RWPE2 (cell line): Measurements from ENCODE around the gene DYDC1.

Experiments used
- ATAC-seq: fragments of 200-7000 bp; cut with Tn5 transposase; 3 replicates; pipeline ENCODE4 v1.9.1; 2021; ENCODE audit warnings: low read depth
- DNase-seq: peaks from one replicate; pipeline ENCODE4 v3.0.0-alpha.2; 2020; ENCODE audit warnings: low spot score
- H3K27ac ChIP-seq: fragments of 450-650 bp; 2 replicates; pipeline ENCODE4 v1.5.1; 2017; ENCODE audit warnings: mild to moderate bottlenecking; ENCODE audit not compliant: poor library complexity, severe bottlenecking
- H3K27me3 ChIP-seq: fragments of 250-450 bp; sonication (Bioruptor Pico); 2 replicates; pipeline ENCODE4 v1.5.1; 2021; ENCODE audit warnings: mild to moderate bottlenecking, moderate library complexity; ENCODE audit not compliant: insufficient read depth, poor library complexity, severe bottlenecking
- H3K36me3 ChIP-seq: fragments of 250-450 bp; sonication (Bioruptor Pico); 2 replicates; pipeline ENCODE4 v1.5.1; 2020; ENCODE audit warnings: low read depth, mild to moderate bottlenecking, moderate library complexity
- H3K4me1 ChIP-seq: fragments of 250-450 bp; sonication (Bioruptor Pico); 2 replicates; pipeline ENCODE4 v1.5.1; 2021; ENCODE audit warnings: mild to moderate bottlenecking, moderate library complexity; ENCODE audit not compliant: insufficient read depth, poor library complexity, severe bottlenecking
- H3K4me3 ChIP-seq: fragments of 250-450 bp; sonication (Bioruptor Pico); 2 replicates; pipeline ENCODE4 v1.5.1; 2021; ENCODE audit warnings: mild to moderate bottlenecking, moderate library complexity; ENCODE audit not compliant: severe bottlenecking
- H3K9me3 ChIP-seq: fragments of 250-450 bp; sonication (Bioruptor Pico); 2 replicates; pipeline ENCODE4 v1.5.1; 2021; ENCODE audit warnings: mild to moderate bottlenecking, moderate library complexity; ENCODE audit not compliant: severe bottlenecking
- TF ChIP-seq, protein P1 (sequence below): fragments of 450-650 bp; IDR thresholded peaks from one replicate; pipeline ENCODE4 v1.5.1; 2017; ENCODE audit warnings: mild to moderate bottlenecking, moderate library complexity; ENCODE audit not compliant: poor library complexity, severe bottlenecking

DYDC1 gene

DNA sequence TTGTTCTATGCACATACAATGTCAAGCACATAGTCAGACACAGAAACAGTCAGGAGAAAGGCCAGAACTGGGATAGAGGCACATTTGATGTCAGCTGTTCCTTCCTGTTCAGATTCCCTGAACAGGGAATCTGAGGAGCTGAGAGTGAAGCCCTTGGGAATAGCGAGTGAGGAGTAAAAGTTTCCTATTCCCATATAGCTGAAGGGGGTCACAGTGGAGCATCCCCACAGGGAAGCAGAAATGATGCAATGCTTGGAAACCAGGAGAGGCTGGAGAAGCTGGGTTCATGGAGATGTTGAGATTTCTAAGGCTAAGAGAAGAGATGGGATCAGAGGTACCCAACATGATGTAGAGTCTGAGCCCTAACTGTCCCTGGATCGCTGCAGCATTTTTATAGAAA, 40.5 kb upstream of the DYDC1 start:
- Histone ChIP-seq H3K9me3 (no peaks in the 10 kb centered on the region), H3K4me3 (no peak overlapping the region), H3K27me3 (no peaks in the 10 kb centered on the region), H3K27ac (no peak overlapping the region), H3K36me3 (no peaks in the 10 kb centered on the region), H3K4me1 (no peaks in the 10 kb centered on the region)
- ATAC-seq (no peak), DNase-seq (no peak)
- TF ChIP-seq, protein P1, sequence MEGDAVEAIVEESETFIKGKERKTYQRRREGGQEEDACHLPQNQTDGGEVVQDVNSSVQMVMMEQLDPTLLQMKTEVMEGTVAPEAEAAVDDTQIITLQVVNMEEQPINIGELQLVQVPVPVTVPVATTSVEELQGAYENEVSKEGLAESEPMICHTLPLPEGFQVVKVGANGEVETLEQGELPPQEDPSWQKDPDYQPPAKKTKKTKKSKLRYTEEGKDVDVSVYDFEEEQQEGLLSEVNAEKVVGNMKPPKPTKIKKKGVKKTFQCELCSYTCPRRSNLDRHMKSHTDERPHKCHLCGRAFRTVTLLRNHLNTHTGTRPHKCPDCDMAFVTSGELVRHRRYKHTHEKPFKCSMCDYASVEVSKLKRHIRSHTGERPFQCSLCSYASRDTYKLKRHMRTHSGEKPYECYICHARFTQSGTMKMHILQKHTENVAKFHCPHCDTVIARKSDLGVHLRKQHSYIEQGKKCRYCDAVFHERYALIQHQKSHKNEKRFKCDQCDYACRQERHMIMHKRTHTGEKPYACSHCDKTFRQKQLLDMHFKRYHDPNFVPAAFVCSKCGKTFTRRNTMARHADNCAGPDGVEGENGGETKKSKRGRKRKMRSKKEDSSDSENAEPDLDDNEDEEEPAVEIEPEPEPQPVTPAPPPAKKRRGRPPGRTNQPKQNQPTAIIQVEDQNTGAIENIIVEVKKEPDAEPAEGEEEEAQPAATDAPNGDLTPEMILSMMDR: no peak

DNA sequence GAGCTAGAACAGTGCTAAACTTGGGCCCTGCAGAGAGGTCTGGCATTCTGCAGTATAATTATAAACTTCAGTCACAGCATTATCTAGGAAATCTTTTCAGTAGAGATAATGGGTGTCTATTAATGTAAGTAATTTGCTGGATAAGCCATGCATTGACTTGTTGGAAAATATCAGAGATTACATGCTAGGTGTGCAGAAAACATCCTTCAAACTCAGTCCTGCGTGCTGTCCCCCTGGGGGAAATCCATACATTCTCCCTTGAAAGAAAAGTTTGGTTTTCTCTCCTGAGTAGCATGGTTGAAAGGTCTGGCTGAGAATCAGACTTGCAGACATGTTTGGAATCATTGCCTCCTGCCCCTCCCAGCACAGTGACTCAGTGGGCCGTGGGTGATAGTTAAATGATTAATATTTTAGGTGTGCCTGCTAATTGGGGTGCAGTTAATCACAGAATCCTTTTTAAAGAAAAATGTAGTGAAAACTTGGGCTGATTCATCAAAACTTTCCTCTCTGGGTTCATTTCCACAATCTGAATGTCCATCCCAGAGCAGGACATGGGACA, 37.9 kb upstream of the DYDC1 start:
- no peaks in the 10 kb centered on the region for H3K9me3 ChIP-seq
- no peak for ATAC-seq
- H3K27ac ChIP-seq: no peak overlapping the region
- H3K27me3 ChIP-seq: no peaks in the 10 kb centered on the region
- H3K4me1 ChIP-seq: no peaks in the 10 kb centered on the region
- DNase-seq: no peak
- TF ChIP-seq, protein P1: no peak
- no peaks in the 10 kb centered on the region for H3K36me3 ChIP-seq
- H3K4me3 ChIP-seq: no peak overlapping the region

DNA sequence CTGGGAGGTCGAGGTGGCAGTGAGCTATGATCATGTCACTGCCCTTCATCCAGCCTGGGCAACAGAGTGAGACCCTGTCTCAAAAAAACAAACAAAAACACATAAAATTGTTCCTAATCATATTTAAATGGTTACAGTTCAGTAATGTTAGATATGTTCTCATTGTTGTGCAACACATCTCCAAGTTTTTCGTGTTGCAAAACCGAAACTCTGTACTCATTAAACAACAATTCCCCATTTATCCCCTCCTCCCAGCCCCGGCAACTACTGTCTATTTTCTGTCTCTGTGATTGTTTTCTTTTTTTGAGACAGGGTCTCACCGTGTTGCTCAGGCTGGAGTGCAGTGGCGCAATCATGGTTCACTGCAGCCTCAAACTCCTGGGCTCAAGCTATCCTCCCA, 35.7 kb upstream of the DYDC1 start:
- ATAC-seq: no peak
- TF ChIP-seq, protein P1: no peak
- H3K27me3 ChIP-seq: no peaks in the 10 kb centered on the region
- no peaks in the 10 kb centered on the region for H3K36me3 ChIP-seq
- no peaks in the 10 kb centered on the region for H3K4me1 ChIP-seq
- no peak overlapping the region for H3K27ac ChIP-seq
- DNase-seq: no peak
- H3K4me3 ChIP-seq: no peak overlapping the region
- no peaks in the 10 kb centered on the region for H3K9me3 ChIP-seq

DNA sequence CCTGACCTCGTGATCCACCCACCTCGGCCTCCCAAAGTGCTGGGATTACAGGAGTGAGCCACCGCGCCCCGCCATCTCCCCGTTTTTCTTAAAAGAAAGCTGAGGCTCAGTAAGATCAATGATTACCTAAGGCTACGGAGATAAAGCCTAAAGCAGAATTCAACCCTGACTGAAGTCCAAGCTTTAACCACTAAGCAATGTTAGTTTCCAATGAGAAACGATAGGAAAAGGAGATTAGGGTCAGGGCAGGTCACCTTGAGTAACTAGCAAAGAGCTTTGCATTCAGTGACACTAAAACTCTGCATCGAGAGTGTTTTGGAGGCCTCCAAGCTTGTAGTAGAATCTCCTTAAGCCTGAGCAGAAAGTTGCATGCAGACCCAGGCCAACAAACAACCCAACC, 34.2 kb upstream of the DYDC1 start:
- no peak overlapping the region for H3K27ac ChIP-seq
- no peak overlapping the region for H3K4me3 ChIP-seq
- TF ChIP-seq, protein P1: no peak
- ATAC-seq: no peak
- H3K4me1 ChIP-seq: no peaks in the 10 kb centered on the region
- H3K9me3 ChIP-seq: no peaks in the 10 kb centered on the region
- no peaks in the 10 kb centered on the region for H3K27me3 ChIP-seq
- no peak for DNase-seq
- H3K36me3 ChIP-seq: no peaks in the 10 kb centered on the region

DNA sequence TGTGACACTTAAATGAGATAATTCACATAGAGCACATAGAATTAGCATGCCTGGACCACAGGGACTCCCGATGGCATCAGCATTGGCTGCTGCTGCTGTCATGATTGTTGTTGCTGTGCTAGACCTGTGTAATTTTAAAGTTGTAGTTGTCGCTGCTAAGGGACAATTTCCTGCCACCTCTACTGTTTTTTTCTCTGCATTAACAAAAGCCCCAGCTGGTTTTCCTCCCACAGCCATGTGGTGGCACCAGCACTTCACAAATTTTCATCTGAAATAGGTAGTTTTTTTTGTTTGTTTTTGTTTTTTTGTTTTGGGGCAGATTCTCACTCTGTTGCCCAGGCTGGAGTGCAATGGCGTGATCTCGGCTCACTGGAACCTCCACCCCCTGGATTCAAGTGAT, 26.4 kb upstream of the DYDC1 start:
- Histone ChIP-seq H3K4me1 (no peaks in the 10 kb centered on the region), H3K9me3 (no peaks in the 10 kb centered on the region), H3K27me3 (no peaks in the 10 kb centered on the region), H3K27ac (no peak overlapping the region), H3K4me3 (no peak overlapping the region), H3K36me3 (no peaks in the 10 kb centered on the region)
- ATAC-seq (no peak), DNase-seq (no peak)
- TF ChIP-seq, protein P1: peak; percentile 76
